ENCODE measurements around the gene RAD51B.

GRCh38 chr14:68619790-68620574 lies 800.4 kb downstream of the RAD51B start:
- TF ChIP-seq REST (IDR thresholded peaks at IDR 0.05; ENCODE audit: insufficient read depth in 1 of 2, low read depth in 2 of 2, low read length in 1 of 2): no peak
- TF ChIP-seq CTCF (IDR thresholded peaks at IDR 0.05): no peak
